ES-I3 (cell line): Measurements from ENCODE around the gene KRTAP10-10.
"Not testable (repeated sequence)": the region's sequence is repeated elsewhere in the genome, so short reads cannot be mapped to it uniquely, and the experiment has no call there.

Experiments
- H3K36me3 ChIP-seq: 2 replicates; pipeline ENCODE4 v1.6.1; 2013; ENCODE audit warnings: mild to moderate bottlenecking, low read length, control low read depth, moderate library complexity; ENCODE audit not compliant: insufficient read depth
- H3K4me1 ChIP-seq: 2 replicates; pipeline ENCODE4 v1.6.1; 2013; ENCODE audit warnings: mild to moderate bottlenecking, control low read depth, low read length; ENCODE audit not compliant: insufficient read depth
- H3K9ac ChIP-seq: 2 replicates; pipeline ENCODE4 v1.6.1; 2013; ENCODE audit warnings: low read depth, mild to moderate bottlenecking, low read length, moderate library complexity
- H3K9me3 ChIP-seq: 2 replicates; pipeline ENCODE4 v1.6.1; 2013; ENCODE audit warnings: mild to moderate bottlenecking, low read length, moderate library complexity; ENCODE audit not compliant: control insufficient read depth, insufficient read depth

Gene KRTAP10-10, protein sequence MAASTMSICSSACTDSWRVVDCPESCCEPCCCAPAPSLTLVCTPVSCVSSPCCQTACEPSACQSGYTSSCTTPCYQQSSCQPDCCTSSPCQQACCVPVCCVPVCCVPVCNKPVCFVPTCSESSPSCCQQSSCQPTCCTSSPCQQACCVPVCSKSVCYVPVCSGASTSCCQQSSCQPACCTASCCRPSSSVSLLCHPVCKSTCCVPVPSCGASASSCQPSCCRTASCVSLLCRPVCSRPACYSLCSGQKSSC

DNA sequence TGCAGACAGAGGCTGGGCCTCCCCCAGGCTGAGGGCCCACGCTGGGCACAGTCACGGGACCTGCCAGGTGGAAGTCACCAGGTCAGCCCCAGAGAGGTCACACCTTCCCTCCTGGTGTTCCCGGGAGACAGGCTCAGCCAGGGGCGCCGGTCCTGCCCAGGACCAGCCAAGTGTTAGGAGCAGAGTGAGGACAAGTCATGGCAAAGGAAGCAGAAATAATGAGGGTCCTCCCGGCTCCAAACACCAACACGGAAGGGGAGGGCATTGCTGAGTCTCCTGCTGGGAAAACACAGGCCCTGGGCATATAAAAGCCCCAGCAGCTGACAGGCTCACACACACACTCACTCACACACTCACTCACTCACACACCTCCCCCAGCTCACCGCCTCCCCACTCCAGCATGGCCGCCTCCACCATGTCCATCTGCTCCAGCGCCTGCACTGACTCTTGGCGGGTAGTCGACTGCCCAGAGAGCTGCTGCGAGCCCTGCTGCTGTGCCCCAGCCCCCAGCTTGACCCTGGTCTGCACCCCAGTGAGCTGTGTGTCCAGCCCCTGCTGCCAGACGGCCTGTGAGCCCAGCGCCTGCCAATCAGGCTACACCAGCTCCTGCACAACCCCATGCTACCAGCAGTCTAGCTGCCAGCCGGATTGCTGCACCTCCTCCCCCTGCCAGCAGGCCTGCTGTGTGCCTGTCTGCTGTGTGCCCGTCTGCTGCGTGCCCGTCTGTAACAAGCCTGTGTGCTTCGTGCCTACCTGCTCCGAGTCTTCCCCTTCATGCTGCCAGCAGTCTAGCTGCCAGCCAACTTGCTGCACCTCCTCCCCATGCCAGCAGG lies at the start of gene KRTAP10-10:
KRTAP10-10 (plus strand) TSS at position 339 of the 833 bp plus-strand sequence; CDS start at position 401, 62 bp downstream.
- Histone ChIP-seq H3K4me1 (peaks cover 8% of the 10 kb centered on the region; the same call in 1 of the 2 replicates), H3K36me3 (no peaks in the 10 kb centered on the region), H3K9me3 (peaks cover 10% of the 10 kb centered on the region; the same call in 1 of the 2 replicates), H3K9ac (no peak within 1 kb of the TSS)

DNA sequence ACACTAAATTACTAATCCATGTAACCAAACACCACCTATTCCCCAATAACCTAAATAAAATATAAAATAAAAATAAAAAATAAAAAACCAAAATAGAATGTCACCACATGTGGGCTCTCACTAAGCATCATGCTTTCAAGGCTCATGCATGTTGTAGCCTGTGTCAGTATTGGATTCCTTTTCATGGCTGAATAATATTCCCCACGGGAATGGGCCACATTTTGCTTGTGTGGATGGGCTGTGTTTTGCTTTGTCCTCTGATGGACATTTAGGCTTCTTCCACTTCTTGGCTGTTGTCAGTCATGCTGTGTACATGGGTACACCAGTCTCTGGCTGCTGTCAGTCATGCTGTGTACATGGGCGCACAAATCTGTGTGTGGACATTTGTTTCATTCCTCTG lies 48.1 kb upstream of the KRTAP10-10 start:
- Histone ChIP-seq H3K9ac (no peak overlapping the region), H3K9me3 (no peaks in the 10 kb centered on the region), H3K4me1 (peaks cover 4% of the 10 kb centered on the region; the same call in 1 of the 2 replicates), H3K36me3 (no peaks in the 10 kb centered on the region)

DNA sequence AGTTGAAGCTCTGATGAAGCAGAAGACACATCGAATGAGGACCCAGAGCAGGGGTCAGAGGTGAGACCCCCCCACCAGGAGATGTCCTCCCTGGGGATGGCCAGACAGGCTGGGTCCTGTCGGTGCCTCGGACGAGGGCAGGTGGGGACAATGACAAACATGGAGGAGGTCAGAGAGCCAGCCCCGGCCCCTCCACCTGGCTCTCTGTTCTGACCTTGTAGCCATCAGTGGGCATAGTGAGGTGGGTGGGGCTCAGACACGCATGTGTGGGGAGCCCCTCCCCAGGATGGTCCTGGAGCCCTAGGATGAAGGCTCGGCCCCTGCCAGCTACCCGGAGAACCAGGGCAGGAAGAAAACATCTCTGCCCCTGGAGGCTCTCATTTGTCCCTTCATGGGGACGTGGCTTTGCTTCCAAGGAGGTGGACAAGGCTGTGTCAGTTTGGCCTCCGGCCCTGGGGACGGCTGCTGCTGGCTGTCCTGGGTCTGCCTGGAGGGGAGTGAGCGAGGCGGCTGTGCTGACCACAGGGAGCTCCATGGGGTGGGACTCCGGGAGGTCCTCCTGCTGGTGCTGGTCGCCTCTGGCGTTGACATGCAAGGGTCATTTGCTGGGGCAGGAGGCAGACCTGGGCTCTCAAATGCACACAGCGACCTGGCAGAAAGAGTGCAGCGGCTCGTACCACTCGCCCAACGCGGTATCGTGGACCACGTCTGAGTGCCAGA lies 47.4 kb upstream of the KRTAP10-10 start:
- Histone ChIP-seq H3K9ac (no peak overlapping the region), H3K9me3 (no peaks in the 10 kb centered on the region), H3K4me1 (peaks cover 4% of the 10 kb centered on the region; the same call in 1 of the 2 replicates), H3K36me3 (no peaks in the 10 kb centered on the region)

DNA sequence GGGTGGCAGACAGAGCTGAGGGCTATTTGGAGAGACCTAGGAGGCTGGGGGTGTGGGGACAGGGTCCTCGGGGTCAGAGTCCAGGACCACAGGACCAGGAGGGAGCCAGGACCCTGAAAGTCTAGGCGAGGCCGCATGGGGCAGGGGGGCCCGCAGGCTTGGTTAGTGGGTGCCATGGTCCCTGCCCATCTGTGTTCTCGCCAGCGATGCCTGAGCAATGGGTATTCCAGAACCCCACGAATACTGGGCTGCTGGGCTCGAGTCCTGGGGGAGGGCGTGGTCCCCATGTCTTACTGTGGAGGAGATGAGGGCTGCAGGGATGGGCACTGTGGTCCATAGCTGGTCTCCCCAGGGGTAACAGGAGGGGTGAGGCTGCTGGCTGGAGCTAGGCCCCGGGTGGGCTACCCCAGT lies 46.8 kb upstream of the KRTAP10-10 start:
- Histone ChIP-seq H3K36me3 (no peaks in the 10 kb centered on the region), H3K9ac (no peak overlapping the region), H3K4me1 (peaks cover 4% of the 10 kb centered on the region; the same call in 1 of the 2 replicates), H3K9me3 (no peaks in the 10 kb centered on the region)

DNA sequence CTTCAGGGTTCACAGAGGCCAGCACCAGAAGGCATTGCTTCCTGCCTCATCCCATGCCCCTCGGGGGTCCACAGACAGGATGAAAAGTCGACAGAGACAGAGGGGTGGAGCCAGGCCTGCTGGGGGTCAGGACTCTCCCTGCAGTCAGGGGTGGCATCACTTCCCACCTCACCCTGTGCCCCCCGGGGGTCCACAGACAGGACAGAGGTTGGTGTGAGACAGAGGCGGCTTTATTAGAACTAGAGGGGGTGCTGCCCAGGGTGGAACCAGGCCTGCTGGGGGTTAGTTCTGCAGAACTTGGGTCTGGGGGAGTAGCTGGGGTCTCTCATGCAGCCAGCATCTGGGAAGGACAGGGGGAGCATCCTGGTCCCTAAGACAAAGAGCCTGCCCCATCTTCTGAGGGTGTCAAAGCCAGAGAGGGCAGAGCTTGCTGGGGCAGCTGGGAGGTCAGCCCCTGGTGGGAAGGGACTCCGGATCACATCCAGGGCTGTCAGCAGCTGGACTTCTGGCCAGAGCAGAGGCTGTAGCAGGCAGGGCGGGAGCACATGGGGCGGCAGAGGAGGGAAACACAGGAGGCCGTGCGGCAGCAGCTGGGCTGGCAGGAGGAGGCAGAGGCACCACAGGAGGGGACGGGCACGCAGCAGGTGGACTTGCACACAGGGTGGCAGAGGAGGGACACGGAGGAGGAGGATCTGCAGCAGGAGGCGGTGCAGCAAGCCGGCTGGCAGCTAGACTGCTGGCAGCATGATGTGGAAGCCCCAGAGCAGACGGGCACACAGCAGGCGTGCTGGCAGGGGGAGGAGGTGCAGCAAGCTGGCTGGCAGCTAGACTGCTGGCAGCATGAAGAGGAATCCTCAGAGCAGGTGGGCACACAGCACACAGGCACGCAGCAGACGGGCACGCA lies 46.0 kb upstream of the KRTAP10-10 start:
- not testable (repeated sequence) for H3K36me3 ChIP-seq, H3K9me3 ChIP-seq, H3K9ac ChIP-seq, H3K4me1 ChIP-seq

DNA sequence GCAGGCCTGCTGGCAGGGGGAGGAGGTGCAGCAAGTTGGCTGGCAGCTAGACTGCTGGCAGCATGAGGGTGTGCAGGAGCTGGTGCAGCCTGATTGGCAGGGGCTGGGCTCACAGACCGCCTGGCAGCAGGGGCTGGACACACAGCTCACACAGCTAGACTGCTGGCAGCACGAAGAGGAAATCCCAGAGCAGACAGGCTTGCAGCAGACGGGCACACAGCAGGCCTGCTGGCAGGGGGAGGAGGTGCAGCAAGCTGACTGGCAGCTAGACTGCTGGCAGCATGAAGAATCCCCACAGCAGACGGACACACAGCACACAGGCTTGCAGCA lies 45.4 kb upstream of the KRTAP10-10 start:
- H3K9ac ChIP-seq, H3K4me1 ChIP-seq, H3K9me3 ChIP-seq, H3K36me3 ChIP-seq: not testable (repeated sequence)

DNA sequence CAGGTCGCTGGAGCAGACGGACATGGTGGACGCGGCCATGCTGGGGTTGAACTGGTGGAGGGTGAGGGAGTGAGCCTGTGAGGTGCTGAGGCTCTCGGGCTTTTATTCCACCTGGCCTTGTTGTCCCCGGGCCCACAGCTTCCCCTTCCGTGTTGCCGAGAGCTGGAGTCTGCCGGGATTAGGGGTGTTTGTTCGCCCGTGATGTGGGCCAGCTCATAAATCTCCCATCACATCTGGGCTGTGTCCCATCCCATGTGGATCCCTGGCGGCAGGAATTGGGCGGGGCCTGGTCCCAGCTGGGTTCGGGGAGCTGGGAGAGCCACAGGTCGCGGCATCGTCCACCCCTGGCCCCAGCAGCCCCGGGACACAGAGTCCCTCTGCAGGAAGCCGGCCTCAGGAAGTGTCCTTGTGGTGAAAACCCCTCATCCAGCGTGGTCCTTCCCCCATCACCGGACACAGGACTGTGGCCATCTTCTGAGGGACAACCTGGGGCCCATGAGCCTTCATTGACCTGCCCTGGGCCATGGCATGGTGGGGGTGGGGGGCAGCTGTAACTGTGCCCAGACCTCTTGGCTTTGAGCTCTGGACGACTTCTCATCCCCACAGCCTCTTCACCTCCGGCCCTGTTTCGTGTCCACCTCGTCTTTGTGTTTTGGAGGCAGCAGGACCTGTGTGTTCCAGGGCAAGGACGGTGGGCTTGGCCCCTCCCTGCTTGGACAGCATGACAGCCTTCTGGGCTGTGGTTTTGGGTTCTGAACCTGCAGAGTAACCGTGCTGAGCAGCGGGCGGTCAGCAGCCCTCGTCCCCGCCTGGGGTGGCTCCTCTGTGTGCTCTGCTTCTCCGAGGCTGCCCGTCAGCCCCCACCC lies 44.5 kb upstream of the KRTAP10-10 start, which contains the start of gene KRTAP10-6:
KRTAP10-6 (minus strand) TSS at position 60 of the 866 bp plus-strand sequence; CDS start at position 39, 21 bp downstream.
- Histone ChIP-seq H3K4me1 (peaks cover 4% of the 10 kb centered on the region; the same call in 1 of the 2 replicates), H3K9ac (no peak within 1 kb of the TSS), H3K36me3 (no peaks in the 10 kb centered on the region), H3K9me3 (no peaks in the 10 kb centered on the region)

DNA sequence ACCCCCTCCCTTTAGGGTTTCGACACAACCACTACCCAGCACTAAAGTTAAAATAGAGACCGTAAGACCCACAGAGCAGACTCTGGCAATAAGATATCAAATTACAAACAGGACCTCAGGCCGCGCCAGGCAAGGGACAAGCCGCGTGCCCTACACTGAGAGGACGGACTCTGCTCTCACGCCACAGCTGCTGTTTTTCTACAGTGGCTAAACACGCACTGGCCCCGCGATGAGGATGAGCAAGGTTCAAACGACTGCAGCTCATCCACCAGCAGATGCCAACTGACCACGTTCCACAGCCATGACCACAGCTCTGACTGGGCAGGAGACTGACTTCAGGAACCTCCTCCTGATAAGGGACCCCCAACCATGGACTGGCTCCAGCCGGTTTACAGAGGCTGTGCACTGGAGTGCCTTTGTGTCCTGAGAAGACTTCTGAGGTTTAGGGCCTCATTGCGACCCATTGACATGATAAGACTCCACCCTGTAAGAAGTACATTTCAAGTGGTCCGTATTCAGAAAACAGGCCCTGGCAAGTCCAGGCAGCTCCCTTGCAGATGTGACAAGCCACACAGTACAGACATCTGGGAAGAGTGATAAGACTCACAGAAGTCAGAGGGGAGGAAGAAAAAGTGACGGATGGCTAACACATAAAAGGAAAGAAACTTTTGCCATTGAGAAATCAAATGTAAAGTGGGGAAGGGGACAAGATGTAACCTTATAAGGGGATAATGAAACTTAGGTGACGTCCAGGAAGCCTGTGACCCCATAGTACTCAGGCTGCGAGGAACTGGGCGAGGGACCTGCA lies 43.4 kb upstream of the KRTAP10-10 start:
- no peaks in the 10 kb centered on the region for H3K36me3 ChIP-seq
- no peak overlapping the region for H3K9ac ChIP-seq
- H3K9me3 ChIP-seq: no peaks in the 10 kb centered on the region; the same call in 1 of the 2 replicates
- peaks cover 4% of the 10 kb centered on the region for H3K4me1 ChIP-seq

DNA sequence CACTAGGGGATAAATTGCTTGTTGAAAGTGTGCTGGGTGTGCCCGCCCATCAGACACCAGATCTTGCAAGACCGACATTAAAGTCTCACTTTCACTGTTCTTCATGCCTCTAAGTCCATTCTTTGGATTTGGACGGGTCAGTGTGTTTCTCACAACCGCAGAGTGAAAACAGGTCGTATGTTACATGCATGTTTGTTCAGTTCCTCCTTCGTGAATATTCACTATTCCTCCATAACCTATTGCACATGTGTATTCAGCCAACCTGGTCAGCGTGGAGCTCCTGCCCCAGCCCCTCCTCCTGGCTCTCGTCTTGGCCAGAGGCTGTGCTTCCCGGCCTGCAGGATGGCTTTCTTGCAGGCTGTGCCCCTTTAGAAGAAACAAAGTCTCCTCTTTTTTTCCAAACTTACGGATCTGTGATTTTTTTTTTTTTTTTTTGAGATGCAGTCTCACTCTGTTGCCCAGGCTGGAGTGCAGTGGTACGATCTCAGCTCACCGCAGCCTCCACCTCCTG lies 42.7 kb upstream of the KRTAP10-10 start:
- Histone ChIP-seq H3K36me3 (no peaks in the 10 kb centered on the region), H3K9me3 (no peaks in the 10 kb centered on the region; the same call in 1 of the 2 replicates), H3K4me1 (peaks cover 4% of the 10 kb centered on the region), H3K9ac (no peak overlapping the region)

DNA sequence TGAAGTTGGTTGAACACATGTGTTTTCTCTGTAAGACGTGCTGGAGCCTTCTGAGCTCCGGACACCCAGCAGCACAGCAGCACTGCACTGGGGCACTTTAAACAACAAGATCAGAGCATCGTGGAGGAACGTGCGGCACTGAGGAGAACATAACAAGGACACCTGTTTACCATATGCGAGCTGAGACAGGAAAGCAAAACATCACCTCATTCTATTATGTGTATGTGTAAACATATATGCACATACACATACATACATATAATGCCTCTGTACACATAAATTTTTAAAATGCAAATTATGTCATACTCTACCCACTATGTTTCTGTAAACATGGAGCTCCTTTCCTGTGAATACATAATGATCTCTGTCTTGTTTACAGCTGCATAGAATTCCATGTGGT lies 41.6 kb upstream of the KRTAP10-10 start:
- peaks cover 4% of the 10 kb centered on the region for H3K4me1 ChIP-seq
- no peaks in the 10 kb centered on the region for H3K36me3 ChIP-seq
- H3K9ac ChIP-seq: no peak overlapping the region
- no peaks in the 10 kb centered on the region; the same call in 1 of the 2 replicates for H3K9me3 ChIP-seq

DNA sequence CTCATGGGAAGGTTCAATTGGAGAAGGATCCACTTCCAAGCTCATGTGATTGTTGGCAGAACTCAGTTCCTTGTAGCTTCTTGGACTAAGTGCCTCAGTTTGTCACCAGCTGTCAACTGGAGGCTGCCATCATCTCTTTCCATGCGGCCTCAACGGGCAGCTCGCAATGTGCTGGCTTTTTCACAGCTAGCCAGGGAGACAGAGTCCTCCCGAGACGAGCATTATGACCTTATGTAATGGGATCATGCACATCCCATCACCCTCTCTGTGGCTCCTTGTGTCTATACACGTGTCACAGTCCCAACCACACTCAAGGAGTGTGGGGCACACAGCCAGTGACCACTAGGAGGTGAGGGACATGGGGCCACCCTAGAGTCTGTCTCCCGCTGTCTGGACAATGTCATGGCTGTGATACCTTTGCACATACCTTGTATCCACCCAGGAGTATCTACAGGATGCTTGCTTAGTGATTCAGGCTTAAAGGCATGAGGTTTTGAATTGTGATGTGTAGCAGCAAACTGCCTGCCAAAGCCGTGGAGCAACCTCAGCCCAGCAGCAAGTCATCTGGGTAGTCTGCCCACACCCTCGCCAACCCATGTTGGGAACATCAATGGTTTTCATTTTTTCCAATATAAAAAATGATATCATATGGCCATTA lies 41.0 kb upstream of the KRTAP10-10 start:
- no peak overlapping the region for H3K9ac ChIP-seq
- no peaks in the 10 kb centered on the region for H3K36me3 ChIP-seq
- H3K9me3 ChIP-seq: no peaks in the 10 kb centered on the region; the same call in 1 of the 2 replicates
- H3K4me1 ChIP-seq: peaks cover 4% of the 10 kb centered on the region

DNA sequence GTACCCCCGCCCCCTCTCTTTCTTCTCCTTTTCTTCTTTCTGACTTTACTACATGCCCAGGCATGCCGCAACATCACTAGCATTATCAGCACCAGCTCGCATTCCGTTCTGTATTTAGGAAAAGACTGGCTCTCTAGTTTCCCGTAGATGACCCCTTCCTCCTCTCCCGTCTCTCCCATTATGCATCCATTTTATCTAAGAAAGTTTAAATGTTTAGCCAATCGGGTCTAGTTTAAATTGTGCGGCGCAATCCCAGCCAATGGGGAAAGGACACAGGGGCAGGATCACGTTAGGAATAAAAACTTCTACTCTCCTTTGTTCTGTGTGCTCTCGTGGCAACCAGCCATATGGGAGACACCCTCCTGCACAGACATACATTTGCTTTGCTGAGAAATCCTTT lies 39.1 kb upstream of the KRTAP10-10 start:
- Histone ChIP-seq H3K9ac (no peak overlapping the region), H3K4me1 (peaks cover 4% of the 10 kb centered on the region; the same call in 1 of the 2 replicates), H3K9me3 (no peaks in the 10 kb centered on the region; the same call in 1 of the 2 replicates), H3K36me3 (no peaks in the 10 kb centered on the region)
